ENCODE results near the gene RGP1.
A peak's percentile ranks its signal among the peaks of the same experiment; 100 is the strongest.

Gene RGP1

DNA sequence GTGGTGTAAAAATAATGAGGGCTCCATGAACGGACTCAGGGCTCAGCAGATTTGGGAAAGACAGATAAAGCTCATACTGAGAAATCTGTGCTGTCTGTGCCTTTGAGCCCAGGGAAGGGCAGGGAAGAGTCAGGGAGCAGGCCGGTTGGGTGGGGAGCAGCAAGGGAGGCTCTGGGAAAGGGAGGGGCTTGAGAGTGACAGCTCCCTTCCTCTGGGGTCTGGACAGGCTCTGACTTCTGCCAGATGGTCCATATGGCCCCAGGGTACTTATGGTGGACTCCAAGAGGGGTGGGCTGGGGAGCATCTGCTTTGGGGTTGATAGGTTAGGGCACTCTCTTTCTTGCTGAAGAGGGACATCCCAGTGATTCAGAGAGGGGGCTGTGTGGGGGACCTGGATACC lies 44.4 kb downstream of the RGP1 start:
- WGBS (ENCODE audit: insufficient coverage): 93% methylated on average over 2 of the region's 2 CpGs
- no peak overlapping the region for H3K4me3 ChIP-seq (ENCODE audit: control insufficient read depth in 1 of 7, extremely low read depth in 1 of 7, insufficient read depth in 4 of 7, low read depth in 2 of 7, low read length in 6 of 7)
- ChIA-PET POLR2A (no interaction called here), CTCF (interaction anchor here (0.6 to 2.8 kb wide), 8 partner anchors 10 to 464 kb away, joined by 3 to 27 read pairs (median 4); partner anchors contain the start of genes HINT2 and SPAG8)
- peaks cover 0 to 20% (median 11%) of the 10 kb centered on the region in 4 experiments for H3K4me1 ChIP-seq (ENCODE audit: control extremely low read depth in 1 of 4, control insufficient read depth in 4 of 4, insufficient read depth in 4 of 4, low read length in 3 of 4)
- H3K27me3 ChIP-seq (replicated peaks in 2 of 5; ENCODE audit: control insufficient read depth in 4 of 5, insufficient read depth in 5 of 5, low read length in 4 of 5): peaks cover 0 to 3% (median 0%) of the 10 kb centered on the region in 5 experiments
- no peaks in the 10 kb centered on the region for H3K9me3 ChIP-seq (ENCODE audit: control extremely low read depth in 1 of 5, control insufficient read depth in 4 of 5, insufficient read depth in 2 of 5, low read depth in 1 of 5, low read length in 4 of 5)
- no peak overlapping the region for H3K27ac ChIP-seq (ENCODE audit: insufficient read depth in 1 of 2, low read depth in 1 of 2, low read length in 2 of 2, poor library complexity in 1 of 2, severe bottlenecking in 2 of 2)
- H3K36me3 ChIP-seq (ENCODE audit: control insufficient read depth in 4 of 4, insufficient read depth in 4 of 4, low read length in 3 of 4): peaks cover 0 to 7% (median 4%) of the 10 kb centered on the region in 4 experiments
- no peak for DNase-seq

DNA sequence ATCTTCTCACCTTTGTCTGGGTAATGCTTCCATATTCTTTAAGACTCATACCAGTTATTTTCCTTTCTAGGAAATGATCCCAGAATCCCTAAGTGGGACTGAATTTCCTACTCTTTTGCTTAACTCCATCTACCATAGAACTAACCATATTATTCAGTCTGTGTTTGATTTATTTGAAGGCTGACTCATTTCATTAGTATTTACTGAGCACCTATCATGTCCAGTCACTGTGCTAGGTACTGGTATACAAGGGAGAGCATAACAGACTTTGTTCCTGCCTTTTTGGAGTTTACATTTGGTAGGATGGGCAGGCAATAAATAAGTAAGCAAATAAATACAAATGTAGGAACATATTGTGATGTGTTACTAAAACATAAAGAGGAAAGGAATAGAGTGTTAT lies 46.6 kb downstream of the RGP1 start:
- peaks cover 0 to 11% (median 7%) of the 10 kb centered on the region in 4 experiments for H3K4me1 ChIP-seq (ENCODE audit: control extremely low read depth in 1 of 4, control insufficient read depth in 4 of 4, insufficient read depth in 4 of 4, low read length in 3 of 4)
- no peak overlapping the region for H3K27ac ChIP-seq (ENCODE audit: insufficient read depth in 1 of 2, low read depth in 1 of 2, low read length in 2 of 2, poor library complexity in 1 of 2, severe bottlenecking in 2 of 2)
- CTCF ChIA-PET: interaction anchor here (1.0 to 4.7 kb wide), 8 partner anchors 10 to 86 kb away, joined by 3 to 24 read pairs (median 4); no protein-coding TSS in a partner anchor
- DNase-seq: no peak
- H3K9me3 ChIP-seq (ENCODE audit: control extremely low read depth in 1 of 5, control insufficient read depth in 4 of 5, insufficient read depth in 2 of 5, low read depth in 1 of 5, low read length in 4 of 5): no peaks in the 10 kb centered on the region
- peaks cover 0 to 3% (median 0%) of the 10 kb centered on the region in 5 experiments for H3K27me3 ChIP-seq (replicated peaks in 2 of 5; ENCODE audit: control insufficient read depth in 4 of 5, insufficient read depth in 5 of 5, low read length in 4 of 5)
- peaks cover 0 to 13% (median 6%) of the 10 kb centered on the region in 4 experiments for H3K36me3 ChIP-seq (ENCODE audit: control insufficient read depth in 4 of 4, insufficient read depth in 4 of 4, low read length in 3 of 4)
- no peak overlapping the region for H3K4me3 ChIP-seq (ENCODE audit: control insufficient read depth in 1 of 7, extremely low read depth in 1 of 7, insufficient read depth in 4 of 7, low read depth in 2 of 7, low read length in 6 of 7)
- POLR2A ChIA-PET: no interaction called here

- Histone ChIP-seq H3K27ac (ENCODE audit: insufficient read depth in 1 of 2, low read depth in 1 of 2, low read length in 2 of 2, poor library complexity in 1 of 2, severe bottlenecking in 2 of 2) (no peak overlapping the region), H3K4me1 (ENCODE audit: control extremely low read depth in 1 of 4, control insufficient read depth in 4 of 4, insufficient read depth in 4 of 4, low read length in 3 of 4) (peaks cover 0 to 9% (median 3%) of the 10 kb centered on the region in 4 experiments), H3K27me3 (replicated peaks in 2 of 5; ENCODE audit: control insufficient read depth in 4 of 5, insufficient read depth in 5 of 5, low read length in 4 of 5) (no peaks in the 10 kb centered on the region), H3K9me3 (ENCODE audit: control extremely low read depth in 1 of 5, control insufficient read depth in 4 of 5, insufficient read depth in 2 of 5, low read depth in 1 of 5, low read length in 4 of 5) (no peaks in the 10 kb centered on the region), H3K36me3 (ENCODE audit: control insufficient read depth in 4 of 4, insufficient read depth in 4 of 4, low read length in 3 of 4) (peaks cover under 1 to 23% (median 11%) of the 10 kb centered on the region in 4 experiments), H3K4me3 (ENCODE audit: control insufficient read depth in 1 of 7, extremely low read depth in 1 of 7, insufficient read depth in 4 of 7, low read depth in 2 of 7, low read length in 6 of 7) (no peak overlapping the region)
- 100% methylated on average over 2 of the region's 6 CpGs for WGBS (ENCODE audit: insufficient coverage)
- no peak for DNase-seq
- ChIA-PET CTCF (interaction anchor here (1.0 to 4.7 kb wide), 6 partner anchors 8 to 80 kb away, joined by 3 to 24 read pairs (median 5); partner anchors contain the start of genes CREB3, SPAG8 and TLN1), POLR2A (interaction anchor here (0.6 kb wide), 1 partner anchor 85 kb away, joined by 3 read pairs; no protein-coding TSS in a partner anchor)
These were observed 48.4 kb downstream of the RGP1 start for GRCh38 chr9:35797311-35798109.

DNA sequence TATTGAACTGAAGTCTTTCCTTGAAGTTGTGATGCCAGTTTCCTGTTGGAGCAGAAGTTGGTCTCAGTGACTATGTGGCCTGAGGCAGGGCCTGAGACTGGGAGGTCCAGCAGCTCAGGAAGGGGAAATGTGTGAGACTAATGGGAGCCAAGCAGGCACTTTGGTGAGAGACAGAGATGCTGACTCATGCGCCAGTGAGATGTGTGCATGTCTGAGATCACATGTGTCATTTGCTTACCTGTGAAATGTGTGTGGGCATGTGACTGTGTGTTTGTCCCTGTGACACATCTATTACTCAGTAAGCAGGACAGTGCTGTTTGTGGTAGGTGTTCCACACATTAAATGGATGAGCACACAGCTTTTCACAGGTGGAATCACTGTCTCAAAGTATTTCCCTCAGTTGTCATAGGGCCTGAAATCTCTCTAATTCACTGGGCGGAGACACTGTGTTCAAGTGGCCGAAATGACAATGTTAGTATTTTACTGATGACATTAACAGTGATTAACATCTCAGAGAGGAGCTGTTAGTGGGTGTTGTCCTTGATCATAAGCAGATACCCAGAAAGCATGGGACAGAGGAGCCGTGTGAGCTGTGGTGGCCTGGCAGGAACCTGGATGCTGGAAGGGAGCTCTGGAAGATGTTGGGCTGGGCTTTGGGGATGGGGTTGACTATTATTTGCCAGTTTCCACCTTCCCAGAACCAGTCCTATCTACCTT lies 49.7 kb downstream of the RGP1 start:
- Histone ChIP-seq H3K9me3 (ENCODE audit: control extremely low read depth in 1 of 5, control insufficient read depth in 4 of 5, insufficient read depth in 2 of 5, low read depth in 1 of 5, low read length in 4 of 5) (no peaks in the 10 kb centered on the region), H3K27ac (ENCODE audit: insufficient read depth in 1 of 2, low read depth in 1 of 2, low read length in 2 of 2, poor library complexity in 1 of 2, severe bottlenecking in 2 of 2) (peak overlapping the region in 1 of 2 experiments; percentile 5), H3K4me3 (ENCODE audit: control insufficient read depth in 1 of 7, extremely low read depth in 1 of 7, insufficient read depth in 4 of 7, low read depth in 2 of 7, low read length in 6 of 7) (no peak overlapping the region), H3K27me3 (replicated peaks in 2 of 5; ENCODE audit: control insufficient read depth in 4 of 5, insufficient read depth in 5 of 5, low read length in 4 of 5) (no peaks in the 10 kb centered on the region), H3K4me1 (ENCODE audit: control extremely low read depth in 1 of 4, control insufficient read depth in 4 of 4, insufficient read depth in 4 of 4, low read length in 3 of 4) (peaks cover 0 to 9% (median 3%) of the 10 kb centered on the region in 4 experiments), H3K36me3 (ENCODE audit: control insufficient read depth in 4 of 4, insufficient read depth in 4 of 4, low read length in 3 of 4) (peaks cover 0 to 22% (median 12%) of the 10 kb centered on the region in 4 experiments)
- CTCF ChIA-PET: interaction anchor here (1.3 to 4.7 kb wide), 6 partner anchors 9 to 27 kb away, joined by 3 to 24 read pairs (median 5); partner anchors contain the start of gene SPAG8
- POLR2A ChIA-PET: no interaction called here
- 66% methylated on average over 3 of the region's 4 CpGs for WGBS (ENCODE audit: insufficient coverage)
- peak in 2 of 3 donors; percentile 49 to 66 for DNase-seq

DNA sequence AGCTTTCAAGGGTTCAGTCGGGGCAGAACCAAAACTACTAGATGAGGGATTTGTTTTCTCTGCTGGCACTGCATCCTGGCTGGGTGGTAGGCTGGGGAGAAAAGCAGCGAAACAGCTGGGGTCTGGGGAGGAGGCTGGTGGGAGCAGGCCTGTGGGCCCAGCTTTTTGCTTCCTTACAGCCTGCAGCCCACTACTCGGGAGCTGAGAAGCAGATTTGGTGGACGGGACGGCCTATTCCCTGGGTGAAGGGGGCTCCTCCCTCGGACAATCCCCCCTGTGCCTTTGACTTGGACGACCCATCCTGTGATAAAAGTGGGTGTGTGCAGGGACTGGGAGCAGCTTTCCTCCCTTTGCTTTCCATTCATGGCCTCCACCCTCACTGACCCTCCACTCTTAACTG lies 51.4 kb downstream of the RGP1 start:
- POLR2A ChIA-PET: no interaction called here
- Histone ChIP-seq H3K4me3 (ENCODE audit: control insufficient read depth in 1 of 7, extremely low read depth in 1 of 7, insufficient read depth in 4 of 7, low read depth in 2 of 7, low read length in 6 of 7) (no peak overlapping the region), H3K4me1 (ENCODE audit: control extremely low read depth in 1 of 4, control insufficient read depth in 4 of 4, insufficient read depth in 4 of 4, low read length in 3 of 4) (peaks cover 0 to 9% (median 3%) of the 10 kb centered on the region in 4 experiments), H3K27me3 (replicated peaks in 2 of 5; ENCODE audit: control insufficient read depth in 4 of 5, insufficient read depth in 5 of 5, low read length in 4 of 5) (no peaks in the 10 kb centered on the region), H3K9me3 (ENCODE audit: control extremely low read depth in 1 of 5, control insufficient read depth in 4 of 5, insufficient read depth in 2 of 5, low read depth in 1 of 5, low read length in 4 of 5) (no peaks in the 10 kb centered on the region), H3K27ac (ENCODE audit: insufficient read depth in 1 of 2, low read depth in 1 of 2, low read length in 2 of 2, poor library complexity in 1 of 2, severe bottlenecking in 2 of 2) (no peak overlapping the region), H3K36me3 (ENCODE audit: control insufficient read depth in 4 of 4, insufficient read depth in 4 of 4, low read length in 3 of 4) (peaks cover 0 to 27% (median 13%) of the 10 kb centered on the region in 4 experiments)
- CTCF ChIA-PET: interaction anchor here (1.0 to 2.6 kb wide), 3 partner anchors 11 to 25 kb away, joined by 4 to 7 read pairs (median 4); partner anchors contain the start of gene SPAG8
- no peak for DNase-seq
- WGBS (ENCODE audit: insufficient coverage): 98% methylated on average over 6 of the region's 7 CpGs

DNA sequence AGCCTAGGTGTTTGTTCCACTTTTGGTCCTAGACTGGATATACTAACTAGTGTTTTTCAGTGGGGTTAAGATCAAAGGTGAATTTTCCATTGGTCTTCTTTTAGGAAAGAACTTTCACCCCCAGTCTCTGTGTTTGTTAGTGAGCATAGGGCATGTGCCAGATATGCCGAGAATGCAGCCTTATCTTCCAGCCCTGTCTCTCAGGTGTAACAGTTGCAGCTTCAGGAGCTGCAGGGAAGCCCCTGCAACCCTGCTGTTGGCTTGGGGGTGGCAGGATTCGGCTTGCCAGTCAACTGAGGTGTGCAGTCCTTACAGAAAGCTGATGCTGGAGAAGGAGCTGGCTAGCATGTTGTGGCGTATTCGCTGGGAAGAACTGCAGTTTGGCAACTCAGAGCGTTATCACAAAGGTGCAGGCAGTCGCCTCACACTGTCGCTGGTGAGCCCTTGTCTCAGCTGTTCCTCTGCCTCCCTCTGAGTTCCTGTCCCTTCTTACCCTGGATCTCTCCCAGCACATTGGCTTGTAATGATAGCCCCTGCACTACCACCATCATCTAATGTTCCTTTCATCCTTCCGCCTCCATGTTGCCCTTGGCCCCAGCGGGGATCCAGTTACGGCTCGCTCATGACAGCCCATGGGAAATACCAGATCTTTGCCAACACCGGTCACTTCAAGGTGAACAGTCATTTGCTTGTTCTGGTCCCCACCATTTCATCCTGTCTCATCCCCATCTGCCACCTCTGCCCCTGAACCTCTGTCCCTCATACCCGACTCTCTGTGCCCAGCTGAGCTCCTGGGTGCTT lies 52.4 kb downstream of the RGP1 start:
- 96% methylated on average over 13 of the region's 13 CpGs for WGBS (ENCODE audit: insufficient coverage)
- Histone ChIP-seq H3K27me3 (replicated peaks in 2 of 5; ENCODE audit: control insufficient read depth in 4 of 5, insufficient read depth in 5 of 5, low read length in 4 of 5) (no peaks in the 10 kb centered on the region), H3K9me3 (ENCODE audit: control extremely low read depth in 1 of 5, control insufficient read depth in 4 of 5, insufficient read depth in 2 of 5, low read depth in 1 of 5, low read length in 4 of 5) (no peaks in the 10 kb centered on the region), H3K36me3 (ENCODE audit: control insufficient read depth in 4 of 4, insufficient read depth in 4 of 4, low read length in 3 of 4) (peaks cover 3 to 36% (median 18%) of the 10 kb centered on the region in 4 experiments), H3K4me1 (ENCODE audit: control extremely low read depth in 1 of 4, control insufficient read depth in 4 of 4, insufficient read depth in 4 of 4, low read length in 3 of 4) (peaks cover 0 to 9% (median 3%) of the 10 kb centered on the region in 4 experiments), H3K4me3 (ENCODE audit: control insufficient read depth in 1 of 7, extremely low read depth in 1 of 7, insufficient read depth in 4 of 7, low read depth in 2 of 7, low read length in 6 of 7) (no peak overlapping the region), H3K27ac (ENCODE audit: insufficient read depth in 1 of 2, low read depth in 1 of 2, low read length in 2 of 2, poor library complexity in 1 of 2, severe bottlenecking in 2 of 2) (no peak overlapping the region)
- no peak for DNase-seq
- POLR2A ChIA-PET: no interaction called here
- CTCF ChIA-PET: interaction anchor here (0.8 to 2.6 kb wide), 4 partner anchors 10 to 34 kb away, joined by 4 to 7 read pairs (median 5); partner anchors contain the start of gene SPAG8

Data from common myeloid progenitor, CD34-positive (primary cell).